ENCODE data around the gene KDELR1.

KDELR1 gene

GRCh38 chr19:48391100-48392005 is at the start of gene KDELR1:
KDELR1 (minus strand) TSS chr19:48391551; CDS start chr19:48391358, 193 bp downstream.
- peak; percentile 68 for DNase-seq (ENCODE audit: low spot score)

GRCh38 chr19:48436586-48436985 is 45.2 kb upstream of the KDELR1 start:
- no peak for DNase-seq (ENCODE audit: low spot score)

- no peak for DNase-seq (ENCODE audit: low spot score)
These were observed 42.0 kb upstream of the KDELR1 start for GRCh38 chr19:48433337-48433736.

GRCh38 chr19:48428670-48429069 is 37.3 kb upstream of the KDELR1 start:
- DNase-seq (ENCODE audit: low spot score), result no peak

GRCh38 chr19:48424694-48425219 is 33.4 kb upstream of the KDELR1 start:
- no peak for DNase-seq (ENCODE audit: low spot score)

- no peak for DNase-seq (ENCODE audit: low spot score)
These were observed 30.2 kb upstream of the KDELR1 start for GRCh38 chr19:48421548-48421947.

GRCh38 chr19:48419158-48419920 is 28.0 kb upstream of the KDELR1 start:
- DNase-seq (ENCODE audit: low spot score), result peak; percentile 69

GRCh38 chr19:48418317-48419064 is 27.1 kb upstream of the KDELR1 start:
- no peak for DNase-seq (ENCODE audit: low spot score)

GRCh38 chr19:48417421-48417820 is 26.1 kb upstream of the KDELR1 start:
- DNase-seq (ENCODE audit: low spot score), result no peak

- DNase-seq (ENCODE audit: low spot score), result no peak
These were observed 24.5 kb upstream of the KDELR1 start for GRCh38 chr19:48415806-48416221.

- peak; percentile 68 for DNase-seq (ENCODE audit: low spot score)
These were observed 24.0 kb upstream of the KDELR1 start for GRCh38 chr19:48415395-48415794.

GRCh38 chr19:48413879-48414587 is 22.7 kb upstream of the KDELR1 start:
- DNase-seq (ENCODE audit: low spot score), result no peak

- DNase-seq (ENCODE audit: low spot score), result no peak
These were observed 14.5 kb upstream of the KDELR1 start for GRCh38 chr19:48405850-48406249.

GRCh38 chr19:48405010-48405659 is 13.8 kb upstream of the KDELR1 start:
- no peak for DNase-seq (ENCODE audit: low spot score)

GRCh38 chr19:48403606-48404005 is 12.3 kb upstream of the KDELR1 start:
- DNase-seq (ENCODE audit: low spot score), result peak; percentile 65

GRCh38 chr19:48401287-48401686 is 9.9 kb upstream of the KDELR1 start:
- no peak for DNase-seq (ENCODE audit: low spot score)

- no peak for DNase-seq (ENCODE audit: low spot score)
These were observed 8.8 kb upstream of the KDELR1 start for GRCh38 chr19:48400018-48400742.

GRCh38 chr19:48398375-48399235 is 7.3 kb upstream of the KDELR1 start:
- DNase-seq (ENCODE audit: low spot score), result peak; percentile 84

- no peak for DNase-seq (ENCODE audit: low spot score)
These were observed 6.7 kb upstream of the KDELR1 start for GRCh38 chr19:48398102-48398374.
